Measurements from ENCODE around the gene BDKRB1.

DNA sequence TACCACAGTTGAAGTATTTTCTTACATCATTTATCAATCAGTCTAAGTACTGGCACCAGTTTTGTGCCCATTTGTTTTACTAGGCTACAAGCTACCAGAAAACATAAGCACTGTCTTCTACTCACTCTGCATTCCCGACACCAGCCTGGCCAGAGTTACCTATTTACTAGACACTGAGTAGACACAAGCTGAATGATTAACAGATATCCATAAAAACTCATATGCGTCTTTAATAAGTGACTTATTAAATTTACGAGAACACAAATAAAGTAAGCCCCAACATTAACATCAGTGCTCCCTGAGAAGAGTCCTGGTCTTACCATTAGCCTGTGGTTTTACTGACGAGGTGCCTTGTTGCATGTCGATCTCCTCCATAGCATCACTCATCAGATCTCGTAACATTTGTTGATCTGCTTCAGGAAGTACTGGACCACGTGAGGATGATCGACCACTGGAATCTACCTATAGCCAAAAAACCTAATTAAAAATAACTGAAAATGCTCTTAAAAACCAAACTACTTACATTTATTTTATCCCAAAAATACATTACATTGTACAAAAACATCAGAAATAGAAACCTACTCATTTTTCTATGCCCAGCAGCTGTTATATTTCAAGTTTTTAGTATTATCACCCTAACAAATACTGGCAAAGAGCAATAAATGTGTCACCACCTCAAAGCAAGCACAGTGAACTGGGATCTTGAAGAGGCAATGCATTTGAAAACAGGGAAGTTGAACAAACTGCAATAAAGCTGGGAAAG is 53.3 kb downstream of the BDKRB1 start:
- TF ChIP-seq, protein P1, sequence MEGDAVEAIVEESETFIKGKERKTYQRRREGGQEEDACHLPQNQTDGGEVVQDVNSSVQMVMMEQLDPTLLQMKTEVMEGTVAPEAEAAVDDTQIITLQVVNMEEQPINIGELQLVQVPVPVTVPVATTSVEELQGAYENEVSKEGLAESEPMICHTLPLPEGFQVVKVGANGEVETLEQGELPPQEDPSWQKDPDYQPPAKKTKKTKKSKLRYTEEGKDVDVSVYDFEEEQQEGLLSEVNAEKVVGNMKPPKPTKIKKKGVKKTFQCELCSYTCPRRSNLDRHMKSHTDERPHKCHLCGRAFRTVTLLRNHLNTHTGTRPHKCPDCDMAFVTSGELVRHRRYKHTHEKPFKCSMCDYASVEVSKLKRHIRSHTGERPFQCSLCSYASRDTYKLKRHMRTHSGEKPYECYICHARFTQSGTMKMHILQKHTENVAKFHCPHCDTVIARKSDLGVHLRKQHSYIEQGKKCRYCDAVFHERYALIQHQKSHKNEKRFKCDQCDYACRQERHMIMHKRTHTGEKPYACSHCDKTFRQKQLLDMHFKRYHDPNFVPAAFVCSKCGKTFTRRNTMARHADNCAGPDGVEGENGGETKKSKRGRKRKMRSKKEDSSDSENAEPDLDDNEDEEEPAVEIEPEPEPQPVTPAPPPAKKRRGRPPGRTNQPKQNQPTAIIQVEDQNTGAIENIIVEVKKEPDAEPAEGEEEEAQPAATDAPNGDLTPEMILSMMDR (IDR thresholded peaks at IDR 0.05; ENCODE audit: low read depth, low read length, poor library complexity, severe bottlenecking): no peak
- no peak for TF ChIP-seq EZH2phosphoT487 (IDR thresholded peaks at IDR 0.05; ENCODE audit: borderline replicate concordance, low read length)

Data from DOHH2 (cell line).